Epithelial cell of esophagus (primary cell): Measurements from ENCODE around the gene PTGIR.

Experiments used
- DNase-seq: peaks from one replicate; pipeline ENCODE4 v3.0.0; 2010; ENCODE audit warnings: low read depth
- H3K4me3 ChIP-seq: 2 replicates; pipeline ENCODE4 v1.5.1; 2011; ENCODE audit warnings: mild to moderate bottlenecking, low read length, control low read depth
- TF ChIP-seq, protein P1 (sequence below): IDR thresholded peaks from 2 replicates; pipeline ENCODE4 v1.5.1; 2011; ENCODE audit warnings: low read depth, mild to moderate bottlenecking, low read length, control low read depth, inconsistent platforms; ENCODE audit not compliant: insufficient read depth; ENCODE audit errors: missing control alignments

The PTGIR gene

DNA sequence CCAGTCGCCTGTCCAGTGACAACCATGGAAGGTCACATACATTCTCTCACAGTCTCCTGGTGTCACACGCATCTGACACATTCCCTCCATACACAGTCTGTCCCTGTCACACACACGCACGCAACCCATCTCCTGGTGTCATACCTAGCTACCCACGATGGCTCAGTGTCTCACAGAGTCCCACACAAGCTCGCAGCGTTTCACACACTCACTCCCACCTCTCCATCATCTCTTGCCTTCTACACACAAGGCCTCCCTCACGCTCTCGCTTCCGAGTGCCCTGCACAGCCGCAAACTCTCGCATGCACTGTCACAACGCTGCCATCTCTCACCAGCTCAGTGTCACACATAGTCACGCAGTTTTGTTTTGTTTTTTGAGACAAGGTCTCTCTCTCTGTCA is 12.3 kb upstream of the PTGIR start:
- DNase-seq: no peak
- TF ChIP-seq, protein P1, sequence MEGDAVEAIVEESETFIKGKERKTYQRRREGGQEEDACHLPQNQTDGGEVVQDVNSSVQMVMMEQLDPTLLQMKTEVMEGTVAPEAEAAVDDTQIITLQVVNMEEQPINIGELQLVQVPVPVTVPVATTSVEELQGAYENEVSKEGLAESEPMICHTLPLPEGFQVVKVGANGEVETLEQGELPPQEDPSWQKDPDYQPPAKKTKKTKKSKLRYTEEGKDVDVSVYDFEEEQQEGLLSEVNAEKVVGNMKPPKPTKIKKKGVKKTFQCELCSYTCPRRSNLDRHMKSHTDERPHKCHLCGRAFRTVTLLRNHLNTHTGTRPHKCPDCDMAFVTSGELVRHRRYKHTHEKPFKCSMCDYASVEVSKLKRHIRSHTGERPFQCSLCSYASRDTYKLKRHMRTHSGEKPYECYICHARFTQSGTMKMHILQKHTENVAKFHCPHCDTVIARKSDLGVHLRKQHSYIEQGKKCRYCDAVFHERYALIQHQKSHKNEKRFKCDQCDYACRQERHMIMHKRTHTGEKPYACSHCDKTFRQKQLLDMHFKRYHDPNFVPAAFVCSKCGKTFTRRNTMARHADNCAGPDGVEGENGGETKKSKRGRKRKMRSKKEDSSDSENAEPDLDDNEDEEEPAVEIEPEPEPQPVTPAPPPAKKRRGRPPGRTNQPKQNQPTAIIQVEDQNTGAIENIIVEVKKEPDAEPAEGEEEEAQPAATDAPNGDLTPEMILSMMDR: no peak

DNA sequence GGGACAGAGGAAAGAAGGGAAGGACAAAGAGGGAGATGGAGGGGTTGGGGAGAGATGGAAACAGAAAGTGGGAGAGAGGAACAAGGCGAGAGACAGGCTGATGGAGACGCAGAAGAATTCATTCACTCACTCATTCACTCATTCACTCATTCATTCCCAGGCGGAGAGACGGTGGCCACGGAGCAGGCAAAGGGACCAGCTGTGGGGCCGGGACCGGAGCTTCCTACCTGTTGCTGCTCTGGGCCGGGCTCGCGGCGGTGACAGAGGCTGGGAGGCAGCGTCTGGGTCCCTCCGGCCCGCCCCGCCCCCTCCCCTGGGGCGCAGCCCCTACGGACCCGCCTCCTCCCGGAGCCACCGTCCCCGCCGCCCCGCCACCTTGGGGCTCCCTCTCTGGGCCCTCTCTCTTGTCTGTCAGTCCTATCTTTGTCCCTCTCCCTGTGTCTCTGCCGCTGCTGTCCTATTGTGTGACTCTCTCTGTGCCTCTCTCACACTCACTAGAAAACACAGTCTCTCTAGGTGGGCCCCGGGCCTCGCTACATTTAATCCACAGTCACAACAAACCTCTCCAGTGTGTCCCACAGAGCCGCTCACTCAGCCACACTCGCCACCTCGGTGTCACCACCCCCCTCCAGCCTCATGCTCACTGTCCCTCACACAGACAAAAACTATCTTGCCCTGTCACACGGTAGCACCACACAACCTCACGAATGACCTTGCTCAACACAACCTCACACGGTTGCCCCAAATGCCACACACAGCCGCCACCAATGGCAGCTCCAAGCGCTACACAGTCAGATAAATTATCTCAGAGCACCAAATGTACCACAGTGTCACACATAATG is 11.3 kb upstream of the PTGIR start, which contains the start of gene GNG8:
GNG8 (minus strand) TSS at position 283 of the 842 bp plus-strand sequence. CDS start 1,520 bp downstream, outside the sequence.
- TF ChIP-seq, protein P1: no peak
- DNase-seq: no peak
- no peak within 1 kb of the TSS for H3K4me3 ChIP-seq

More for the DNA sequence above, 12.3 kb upstream of the PTGIR start:
- no peak overlapping the region for H3K4me3 ChIP-seq

DNA sequence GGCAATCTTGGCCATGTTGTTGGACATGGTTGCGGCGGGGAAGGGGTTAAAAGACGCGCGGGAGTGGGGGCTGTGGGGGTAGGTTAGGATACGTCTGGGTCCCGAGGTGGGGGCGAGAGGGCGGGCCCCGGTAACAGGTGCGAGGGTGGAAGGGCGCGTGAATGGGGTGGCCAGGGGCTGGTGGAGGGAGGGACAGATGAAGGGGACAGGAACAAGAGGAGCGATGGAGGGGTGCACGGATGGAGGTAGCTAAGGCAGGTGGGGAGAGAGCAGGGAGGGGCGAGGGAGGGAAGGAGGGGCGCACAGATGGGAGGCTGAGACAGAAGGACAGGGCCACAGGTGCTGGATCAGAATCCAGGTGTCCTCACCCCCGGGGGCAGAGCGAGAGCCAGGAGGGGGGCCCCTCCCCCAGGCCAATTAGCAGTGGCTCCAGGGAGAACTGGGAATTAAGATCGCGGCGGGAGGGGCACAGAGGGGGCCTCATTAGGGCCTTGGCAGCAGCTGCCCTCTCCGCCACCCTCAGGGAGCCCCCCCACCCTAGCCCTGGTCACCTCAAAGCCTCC is 9.8 kb upstream of the PTGIR start:
- TF ChIP-seq, protein P1: no peak
- no peak for DNase-seq
- peak overlapping the region; percentile 20 for H3K4me3 ChIP-seq

DNA sequence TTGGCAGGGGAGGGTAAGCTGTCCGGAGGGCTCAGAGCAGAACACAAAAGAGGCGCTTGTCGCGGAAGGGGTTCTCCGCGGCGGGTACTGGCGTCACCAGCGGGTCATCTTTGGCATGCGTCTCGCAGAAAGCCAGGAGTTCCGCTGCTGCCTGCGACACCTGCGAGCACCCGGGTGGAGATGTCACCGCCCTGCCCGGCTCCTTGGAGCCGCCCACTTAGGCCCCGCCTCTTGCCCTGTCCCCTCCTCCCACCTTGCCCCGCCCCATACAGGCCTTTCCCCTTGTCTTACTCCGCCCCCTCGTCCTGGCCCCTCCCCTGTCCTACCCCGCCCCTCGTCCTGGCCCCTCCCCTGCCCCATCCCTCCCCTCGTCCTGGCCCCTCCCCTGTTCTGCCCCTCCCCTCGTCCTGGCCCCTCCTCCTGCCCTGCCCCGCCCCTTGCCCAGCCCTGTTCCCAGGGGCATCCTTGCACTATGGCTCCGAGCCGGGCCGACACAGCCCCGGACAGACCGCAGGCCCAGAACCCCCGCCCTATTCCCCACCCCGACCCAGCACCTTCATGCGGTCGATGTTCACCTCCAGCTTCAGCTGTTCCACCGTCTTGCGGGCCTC is 9.3 kb upstream of the PTGIR start:
- TF ChIP-seq, protein P1: no peak
- peak; percentile 97 for DNase-seq
- H3K4me3 ChIP-seq: peak overlapping the region; percentile 35

DNA sequence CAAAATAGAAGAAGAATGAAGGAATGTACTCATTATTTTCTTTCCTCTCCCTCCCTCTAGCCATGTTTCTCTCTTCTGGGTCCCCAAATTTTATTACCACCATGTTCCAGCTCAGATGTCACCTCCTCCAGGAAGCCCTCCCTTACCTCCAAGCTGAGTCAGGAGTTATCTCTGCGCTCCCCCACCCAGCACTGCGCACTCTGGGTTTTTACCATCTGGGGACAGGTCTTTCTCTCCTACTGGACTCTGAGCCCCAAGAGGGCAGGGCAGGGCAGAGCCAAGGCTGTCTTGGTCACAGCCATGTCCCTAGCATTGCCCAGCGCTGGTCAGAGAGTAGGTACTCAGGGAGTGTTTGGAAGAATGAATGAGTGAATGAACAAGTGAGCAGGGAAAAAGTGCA is 8.2 kb upstream of the PTGIR start:
- no peak for DNase-seq
- TF ChIP-seq, protein P1: no peak
- no peak overlapping the region for H3K4me3 ChIP-seq

DNA sequence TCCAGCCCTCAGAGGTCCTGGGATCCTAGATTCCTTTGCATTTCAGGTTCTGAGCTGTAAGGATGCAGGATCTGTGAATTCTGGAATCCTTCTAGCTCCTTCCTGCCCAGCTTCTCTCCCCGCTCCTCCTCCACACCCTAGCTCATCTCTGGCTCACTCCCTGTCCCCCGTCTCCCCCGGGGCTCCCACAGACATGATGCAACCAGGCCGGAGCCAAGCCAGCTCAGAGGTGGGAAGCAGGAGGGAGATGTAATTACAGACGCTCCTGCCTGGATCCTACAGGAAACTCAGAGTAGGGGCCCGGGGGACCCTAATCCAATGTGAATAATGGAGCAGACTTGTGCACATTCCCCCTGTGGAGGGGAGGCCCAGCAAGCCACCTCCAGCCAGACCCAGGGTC is 6.6 kb upstream of the PTGIR start:
- peak; percentile 52 for DNase-seq
- TF ChIP-seq, protein P1: no peak
- H3K4me3 ChIP-seq: no peak overlapping the region
